OCI-LY7 (cell line): Measurements from ENCODE around the gene KL. TPM values are rescaled to one million over a fixed set of nuclear protein-coding genes. Genes with fewer than 3 reads are reported as not detected.

Source experiments
- BruUV-seq: library from RNA; stranded (reverse); fragments of 400-500 nt; replicated peaks from 2 replicates; lab custom pipeline; 2021; lab: Mats Ljungman, UMichigan
- CTCF ChIA-PET: fragments of 300-600 bp; sonication (Branson Sonifier 250); formaldehyde crosslinking; loops from one replicate; lab custom pipeline; 2022; ENCODE audit warnings: antibody characterized with exemption; ENCODE audit not compliant: unreplicated experiment; lab: Charles Lee
- POLR2A ChIA-PET: fragments of 300-600 bp; sonication (Branson Sonifier 250); formaldehyde crosslinking; loops from one replicate; lab custom pipeline; 2022; ENCODE audit warnings: antibody characterized with exemption; lab: Charles Lee
- DNase-seq: peaks from one replicate; pipeline ENCODE4 v3.0.0-alpha.2; 2015; ENCODE audit warnings: low spot score
- H2AFZ ChIP-seq: fragments of 200-600 bp; sonication (generic), shearing (Covaris generic); 2 replicates; pipeline ENCODE4 v1.6.1; 2014; ENCODE audit warnings: mild to moderate bottlenecking, antibody characterized with exemption, low read length, moderate library complexity
- H3K27ac ChIP-seq: fragments of 200-600 bp; sonication (generic); 2 replicates; pipeline ENCODE4 v1.5.1; 2014; ENCODE audit warnings: mixed run types, low read depth, mild to moderate bottlenecking, moderate library complexity, low read length, inconsistent platforms; ENCODE audit not compliant: poor library complexity, severe bottlenecking
- H3K36me3 ChIP-seq: fragments of 200-600 bp; sonication (generic); 2 replicates; pipeline ENCODE4 v1.6.1; 2014; ENCODE audit warnings: mild to moderate bottlenecking, antibody characterized with exemption, low read length, moderate library complexity, mixed read lengths; ENCODE audit not compliant: insufficient read depth
- H3K4me1 ChIP-seq: fragments of 200-600 bp; sonication (generic); 2 replicates; pipeline ENCODE4 v1.5.1; 2014; ENCODE audit warnings: mild to moderate bottlenecking, low read length; ENCODE audit not compliant: insufficient read depth, poor library complexity, severe bottlenecking
- H3K4me2 ChIP-seq: fragments of 200-600 bp; sonication (generic); 2 replicates; pipeline ENCODE4 v1.6.1; 2014; ENCODE audit warnings: mild to moderate bottlenecking, low read length
- H3K4me3 ChIP-seq: fragments of 200-600 bp; sonication (generic); 2 replicates; pipeline ENCODE4 v1.5.1; 2014; ENCODE audit warnings: mild to moderate bottlenecking, low read depth, low read length; ENCODE audit not compliant: poor library complexity, severe bottlenecking
- H3K79me2 ChIP-seq: fragments of 200-600 bp; sonication (generic); 2 replicates; pipeline ENCODE4 v1.6.1; 2016; ENCODE audit warnings: low read depth, mild to moderate bottlenecking, low read length, moderate library complexity, mixed read lengths; ENCODE audit not compliant: insufficient read depth
- H3K9me2 ChIP-seq: fragments of 200-600 bp; sonication (generic); 2 replicates; pipeline ENCODE4 v1.6.1; 2016; ENCODE audit warnings: mild to moderate bottlenecking, low read length, mixed read lengths; ENCODE audit not compliant: insufficient read depth
- H3K9me3 ChIP-seq: fragments of 200-600 bp; sonication (generic); 2 replicates; pipeline ENCODE4 v1.6.1; 2014; ENCODE audit warnings: mild to moderate bottlenecking, mixed run types, low read length, mixed read lengths
- H4K20me1 ChIP-seq: fragments of 200-600 bp; sonication (generic); 2 replicates; pipeline ENCODE4 v1.6.1; 2014; ENCODE audit warnings: mild to moderate bottlenecking, antibody characterized with exemption, low read length, moderate library complexity, mixed read lengths; ENCODE audit not compliant: insufficient read depth
- CTCF ChIP-seq: fragments of 200-600 bp; sonication (generic); conservative IDR thresholded peaks from 2 replicates; pipeline ENCODE4 v1.5.1; 2014; ENCODE audit warnings: mild to moderate bottlenecking, antibody characterized with exemption, low read length, moderate library complexity, mixed read lengths
- EZH2phosphoT487 ChIP-seq: fragments of 200-600 bp; sonication (generic); IDR thresholded peaks from 2 replicates; pipeline ENCODE4 v1.6.1; 2018; ENCODE audit warnings: low read depth, borderline replicate concordance, mild to moderate bottlenecking, mixed run types, antibody characterized with exemption, low read length, moderate library complexity, mixed read lengths
- intact Hi-C: fragments of 100-400 bp; cut with micrococcal nuclease; formaldehyde crosslinking; loops from one replicate; pipeline ENCODE4 v1.10.0; 2022; ENCODE audit not compliant: unreplicated experiment
- total RNA-seq, 2 experiments: library from RNA; depleted of rRNA in 1 of 2; stranded (reverse); fragments of >200 nt in 1 of 2; shearing (Covaris generic) in 1 of 2; gene quantifications; 2 replicates each; pipeline ENCODE4 v1.2.3, GENCODE V29; 2014 to 2022

Gene KL
- total RNA-seq, 2 experiments from 2014 or later = not detected

GRCh38 chr13:33110713-33111413, 94.6 kb downstream of the KL start:
- peaks cover 15% of the 10 kb centered on the region for H3K4me1 ChIP-seq
- peak overlapping the region; percentile 61 for H3K4me2 ChIP-seq
- H3K4me3 ChIP-seq = no peak overlapping the region
- ChIA-PET POLR2A (interaction anchor here (0.7 to 1.9 kb wide), 5 partner anchors 11 to 16 kb away, joined by 4 to 10 read pairs (median 4); no protein-coding TSS in a partner anchor), CTCF (interaction anchor here (0.9 kb wide), 1 partner anchor 36 kb away, joined by 3 read pairs; no protein-coding TSS in a partner anchor)
- H3K36me3 ChIP-seq = no peaks in the 10 kb centered on the region
- BruUV-seq = no TSS peak
- no peak overlapping the region for H3K27ac ChIP-seq
- no peaks in the 10 kb centered on the region for H3K9me2 ChIP-seq
- H4K20me1 ChIP-seq = no peaks in the 10 kb centered on the region
- DNase-seq = peak; percentile 32
- H3K9me3 ChIP-seq = no peaks in the 10 kb centered on the region
- H3K79me2 ChIP-seq = no peaks in the 10 kb centered on the region
- intact Hi-C loops = loop anchor here (2.0 to 10.0 kb wide), 2 partner anchors 432 to 614 kb away; no protein-coding TSS in a partner anchor
- TF ChIP-seq CTCF (no peak), EZH2phosphoT487 (no peak)
- H2AFZ ChIP-seq = peak overlapping the region; percentile 94

- BruUV-seq = no TSS peak
- POLR2A ChIA-PET = interaction anchor here (0.6 to 1.9 kb wide), 5 partner anchors 8 to 15 kb away, joined by 3 to 10 read pairs (median 4); no protein-coding TSS in a partner anchor
- no peaks in the 10 kb centered on the region for H3K9me2 ChIP-seq
- no peaks in the 10 kb centered on the region for H3K36me3 ChIP-seq
- intact Hi-C loops = loop anchor here (2.0 to 10.0 kb wide), 2 partner anchors 431 to 613 kb away; no protein-coding TSS in a partner anchor
- peak overlapping the region; percentile 94; the same call in 1 of the 2 replicates for H2AFZ ChIP-seq
- no peaks in the 10 kb centered on the region for H3K79me2 ChIP-seq
- no peaks in the 10 kb centered on the region for H4K20me1 ChIP-seq
- peaks cover 15% of the 10 kb centered on the region for H3K4me1 ChIP-seq
- CTCF ChIA-PET = no interaction called here
- no peak for DNase-seq
- H3K4me3 ChIP-seq = no peak overlapping the region
- no peak overlapping the region for H3K27ac ChIP-seq
- no peaks in the 10 kb centered on the region for H3K9me3 ChIP-seq
- TF ChIP-seq CTCF (no peak), EZH2phosphoT487 (no peak)
- H3K4me2 ChIP-seq = peak overlapping the region; percentile 61; the same call in 1 of the 2 replicates
These were observed 95.3 kb downstream of the KL start for GRCh38 chr13:33111414-33112110.
